HFFc6 (cell line): ENCODE results near the gene TAS1R2. TPM values are rescaled to one million over a fixed set of nuclear protein-coding genes. Genes with fewer than 3 reads are reported as not detected.

Experiments
- DNase-seq: peaks from one replicate; pipeline ENCODE4 v3.0.0-alpha.2; 2018
- H3K27ac Mint-ChIP-seq: 2 replicates; pipeline ENCODE4 v1.8.0; 2020; ENCODE audit warnings: mild to moderate bottlenecking, mixed read lengths
- H3K27me3 Mint-ChIP-seq: 2 replicates; pipeline ENCODE4 v1.8.0; 2021; ENCODE audit warnings: mild to moderate bottlenecking, moderate library complexity, mixed read lengths; ENCODE audit not compliant: insufficient read depth
- H3K36me3 Mint-ChIP-seq: 2 replicates; pipeline ENCODE4 v1.8.0; 2021; ENCODE audit warnings: low read depth, mixed read lengths
- H3K4me1 Mint-ChIP-seq: 2 replicates; pipeline ENCODE4 v1.8.0; 2020; ENCODE audit warnings: low read depth, mixed read lengths
- H3K4me3 Mint-ChIP-seq: 2 replicates; pipeline ENCODE4 v1.8.0; 2020; ENCODE audit warnings: mild to moderate bottlenecking, moderate library complexity, mixed read lengths
- H3K9me3 Mint-ChIP-seq: 2 replicates; pipeline ENCODE4 v1.8.0; 2020; ENCODE audit warnings: mild to moderate bottlenecking, mixed read lengths
- CTCF ChIP-seq: fragments of 200-600 bp; sonication (generic); IDR thresholded peaks from 2 replicates; pipeline ENCODE4 v1.5.0; 2021; ENCODE audit warnings: antibody characterized with exemption, mild to moderate bottlenecking
- total RNA-seq, 6 experiments: library from RNA; stranded (reverse); fragmentation: NEBNext Ultra II Directional; extraction: Animal tissue kit (Norgen Biotek cat#: 25700); gene quantifications; 2 replicates in 1 of 6; 3 replicates in 5 of 6; pipeline ENCODE4 v1.2.3, GENCODE V29; 2021

The TAS1R2 gene
- total RNA-seq, 6 experiments from 2014 or later, result not detected

DNA sequence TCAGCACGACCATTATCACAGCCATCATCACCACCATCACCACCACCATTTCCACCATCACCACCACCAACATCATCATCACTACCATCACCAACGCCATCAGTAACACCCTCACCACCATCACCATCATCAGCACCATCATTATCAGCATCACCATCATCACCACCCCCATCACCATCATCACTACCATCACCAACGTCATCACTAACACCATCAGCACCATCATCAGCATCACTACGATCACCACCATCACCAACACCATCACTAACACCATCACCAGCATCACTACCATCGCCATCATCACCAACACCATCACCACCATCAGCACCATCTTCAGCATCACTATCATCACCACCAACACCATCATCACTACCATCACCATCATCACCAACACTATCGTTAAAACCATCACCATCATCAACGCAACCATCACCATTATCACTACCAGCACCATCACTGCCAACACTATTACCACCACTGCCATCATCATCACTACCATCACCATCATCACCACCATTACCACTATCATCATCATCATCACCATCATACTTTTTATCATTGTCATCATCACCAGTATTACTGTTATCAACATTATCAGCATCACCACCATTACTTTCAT is 1.3 kb downstream of the TAS1R2 start:
- Mint-ChIP-seq H3K27me3 (peaks cover 9% of the 10 kb centered on the region), H3K4me3 (no peak overlapping the region), H3K36me3 (no peaks in the 10 kb centered on the region), H3K27ac (no peak overlapping the region), H3K9me3 (no peaks in the 10 kb centered on the region), H3K4me1 (peaks cover 8% of the 10 kb centered on the region)
- DNase-seq, result no peak
- no peak for TF ChIP-seq CTCF

DNA sequence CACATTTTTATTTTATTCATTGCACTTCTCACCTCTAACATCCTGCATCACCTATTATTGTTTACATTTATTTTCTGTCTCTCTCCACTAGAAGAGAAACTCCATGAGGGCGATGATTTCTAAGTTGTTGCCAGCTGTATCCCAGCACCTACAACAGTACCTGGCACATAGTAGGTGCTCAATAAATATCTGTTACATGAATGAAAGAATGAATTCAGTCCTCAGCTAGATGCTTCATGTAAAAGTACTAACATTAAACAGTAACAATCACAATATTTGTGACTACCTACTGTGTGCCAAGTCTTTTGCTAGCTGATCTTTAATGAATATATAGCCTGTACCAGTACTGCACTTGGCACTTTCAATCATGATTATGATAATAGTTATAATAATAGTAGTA is 3.0 kb downstream of the TAS1R2 start:
- no peak for DNase-seq
- H3K9me3 Mint-ChIP-seq, result no peaks in the 10 kb centered on the region
- no peak for TF ChIP-seq CTCF
- H3K36me3 Mint-ChIP-seq, result no peaks in the 10 kb centered on the region
- H3K27ac Mint-ChIP-seq, result no peak overlapping the region
- H3K4me1 Mint-ChIP-seq, result peaks cover 8% of the 10 kb centered on the region
- peaks cover 5% of the 10 kb centered on the region for H3K27me3 Mint-ChIP-seq
- H3K4me3 Mint-ChIP-seq, result no peak overlapping the region

- peaks cover 8% of the 10 kb centered on the region for H3K4me1 Mint-ChIP-seq
- H3K4me3 Mint-ChIP-seq, result no peak overlapping the region
- no peak for DNase-seq
- no peaks in the 10 kb centered on the region for H3K36me3 Mint-ChIP-seq
- H3K9me3 Mint-ChIP-seq, result no peaks in the 10 kb centered on the region
- H3K27me3 Mint-ChIP-seq, result peaks cover 5% of the 10 kb centered on the region
- TF ChIP-seq CTCF, result no peak
- no peak overlapping the region for H3K27ac Mint-ChIP-seq
Observed at GRCh38 chr1:18855573-18855972, 3.9 kb downstream of the TAS1R2 start.

GRCh38 chr1:18854331-18855025 is 5.0 kb downstream of the TAS1R2 start:
- TF ChIP-seq CTCF, result no peak
- Mint-ChIP-seq H3K9me3 (no peaks in the 10 kb centered on the region), H3K4me3 (no peak overlapping the region), H3K27me3 (peaks cover 4% of the 10 kb centered on the region), H3K4me1 (peaks cover 8% of the 10 kb centered on the region), H3K27ac (no peak overlapping the region), H3K36me3 (no peaks in the 10 kb centered on the region)
- DNase-seq, result no peak

DNA sequence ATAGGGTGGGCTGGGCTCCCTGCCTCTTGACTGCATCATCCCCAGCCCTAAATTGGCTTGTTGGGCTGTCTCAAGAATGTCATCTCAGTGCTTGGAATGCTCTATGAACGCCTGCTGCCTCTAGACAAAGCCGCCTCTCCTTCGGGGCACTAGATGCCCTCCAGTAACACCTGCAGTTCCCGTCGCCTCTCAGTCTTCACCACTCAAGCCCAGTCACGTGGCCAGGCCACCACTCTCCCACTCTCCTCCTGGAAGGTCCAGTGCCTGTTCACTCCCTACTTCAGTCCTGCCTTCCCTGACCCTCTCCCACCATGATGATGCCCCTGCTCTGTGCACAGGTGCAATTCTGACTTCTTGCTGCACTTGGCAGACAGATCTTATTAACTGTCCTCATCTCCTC is 7.0 kb downstream of the TAS1R2 start:
- peaks cover 4% of the 10 kb centered on the region for H3K27me3 Mint-ChIP-seq
- peaks cover 4% of the 10 kb centered on the region; the same call in 1 of the 2 replicates for H3K9me3 Mint-ChIP-seq
- no peak for DNase-seq
- H3K27ac Mint-ChIP-seq, result no peak overlapping the region
- TF ChIP-seq CTCF, result no peak
- peaks cover 8% of the 10 kb centered on the region for H3K4me1 Mint-ChIP-seq
- no peaks in the 10 kb centered on the region for H3K36me3 Mint-ChIP-seq
- H3K4me3 Mint-ChIP-seq, result no peak overlapping the region
